Amniotic stem cell (primary cell): Measurements from ENCODE around the gene OR51T1.

Experiments
- DNase-seq: peaks from one replicate; lab custom pipeline; 2025; lab: John Stamatoyannopoulos, UW

The OR51T1 gene

GRCh38 chr11:4926608-4927007 lies 44.9 kb downstream of the OR51T1 start:
- no peak for DNase-seq
